Measurements from ENCODE around the gene PKD2. TPM values are rescaled to one million over a fixed set of nuclear protein-coding genes. Genes with fewer than 3 reads are reported as not detected.

PKD2 gene
- total and polyA plus RNA-seq, 2 of the 4 experiments (the other 2 are of a cell fraction): 43.8 to 51.3 TPM

DNA sequence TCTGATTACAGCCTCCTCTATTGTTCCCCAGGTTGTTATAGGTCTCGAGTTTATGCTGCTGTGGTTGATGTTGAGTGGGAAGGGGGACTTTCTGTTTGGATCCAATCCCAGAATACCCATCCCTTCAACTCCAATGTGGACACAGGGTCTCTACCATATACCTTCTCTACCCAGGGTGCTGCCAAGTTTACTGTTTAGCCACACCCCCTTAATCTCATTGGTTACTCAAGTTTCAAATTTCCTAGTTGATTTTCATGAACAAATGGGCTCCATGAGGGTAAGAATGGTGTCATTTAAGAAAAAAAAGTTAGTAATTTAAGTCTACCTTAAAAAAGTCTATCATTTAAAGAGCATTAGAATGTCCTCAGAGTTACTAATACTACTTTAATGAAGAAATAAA is 35.6 kb upstream of the PKD2 start:
- intact Hi-C loops (cut with micrococcal nuclease): loop anchor here (2.0 to 5.0 kb wide), 3 partner anchors 35 to 293 kb away; partner anchors contain the start of gene PKD2
- no TSS peak for BruUV-seq (replicated peaks)

More for the DNA sequence above, 35.6 kb upstream of the PKD2 start:
- H3K27ac ChIP-seq (ENCODE audit: insufficient read depth, low read length): no peak overlapping the region
- no peak overlapping the region for H2AK9ac ChIP-seq (replicated peaks; ENCODE audit: low read depth, low read length, poor library complexity)
- no peak overlapping the region for H3K14ac ChIP-seq (replicated peaks; ENCODE audit: low read depth, low read length)
- H3K36me3 ChIP-seq (ENCODE audit: control insufficient read depth, insufficient read depth, low read length): no peaks in the 10 kb centered on the region
- no peak overlapping the region for H3K23ac ChIP-seq (ENCODE audit: low read depth, low read length)
- TF ChIP-seq POLR2A (IDR thresholded peaks at IDR 0.05; ENCODE audit: low read depth, low read length) (no peak), MAFK (IDR thresholded peaks at IDR 0.05; ENCODE audit: low read depth, low read length) (no peak), SMC3 (IDR thresholded peaks at IDR 0.05; ENCODE audit: low read depth, low read length) (no peak), CHD1 (IDR thresholded peaks at IDR 0.05; ENCODE audit: low read depth, low read length) (no peak), NFE2L2 (IDR thresholded peaks at IDR 0.05; ENCODE audit: low read depth, low read length) (no peak), MXI1 (IDR thresholded peaks at IDR 0.05; ENCODE audit: borderline replicate concordance, low read depth, low read length) (no peak), FOS (IDR thresholded peaks at IDR 0.05; ENCODE audit: low read depth, low read length) (no peak), RCOR1 (IDR thresholded peaks at IDR 0.05; ENCODE audit: insufficient replicate concordance, low read length) (no peak)
- TF ChIP-seq, protein P1, sequence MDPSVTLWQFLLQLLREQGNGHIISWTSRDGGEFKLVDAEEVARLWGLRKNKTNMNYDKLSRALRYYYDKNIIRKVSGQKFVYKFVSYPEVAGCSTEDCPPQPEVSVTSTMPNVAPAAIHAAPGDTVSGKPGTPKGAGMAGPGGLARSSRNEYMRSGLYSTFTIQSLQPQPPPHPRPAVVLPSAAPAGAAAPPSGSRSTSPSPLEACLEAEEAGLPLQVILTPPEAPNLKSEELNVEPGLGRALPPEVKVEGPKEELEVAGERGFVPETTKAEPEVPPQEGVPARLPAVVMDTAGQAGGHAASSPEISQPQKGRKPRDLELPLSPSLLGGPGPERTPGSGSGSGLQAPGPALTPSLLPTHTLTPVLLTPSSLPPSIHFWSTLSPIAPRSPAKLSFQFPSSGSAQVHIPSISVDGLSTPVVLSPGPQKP (IDR thresholded peaks at IDR 0.05; ENCODE audit: borderline replicate concordance, low read depth, low read length): no peak
- H2BK5ac ChIP-seq (ENCODE audit: low read depth, low read length, poor library complexity, severe bottlenecking): no peak overlapping the region
- ChIA-PET POLR2A (ENCODE audit: unreplicated experiment) (no interaction called here), CTCF (interaction anchor here (0.7 to 3.3 kb wide), 3 partner anchors 8 to 459 kb away, joined by 3 to 18 read pairs (median 18); no protein-coding TSS in a partner anchor)
- no peak overlapping the region for H4K91ac ChIP-seq (ENCODE audit: insufficient read depth, low read depth, low read length)
- H3K79me1 ChIP-seq (ENCODE audit: low read depth in 1 of 2, low read length in 2 of 2): no peaks in the 10 kb centered on the region
- dilution Hi-C loops (cut with HindIII; ENCODE audit: low sequenced_read_pairs, unreplicated experiment): no loop called here
- no peaks in the 10 kb centered on the region for H4K20me1 ChIP-seq (ENCODE audit: insufficient read depth, low read length)
- H3K9ac ChIP-seq (ENCODE audit: low read depth, low read length): no peak overlapping the region
- no peak overlapping the region for H4K8ac ChIP-seq (ENCODE audit: low read depth in 2 of 2, low read length in 2 of 2)
- no peak overlapping the region for H2BK20ac ChIP-seq (ENCODE audit: low read depth, low read length)
- ATAC-seq (ENCODE audit: low read depth): no peak
- H3K4me2 ChIP-seq (ENCODE audit: low read depth, low read length): no peak overlapping the region
- H3K27me3 ChIP-seq (ENCODE audit: control insufficient read depth, insufficient read depth, low read length): peaks cover 4% of the 10 kb centered on the region
- H3K4ac ChIP-seq (ENCODE audit: low read depth, low read length): no peak overlapping the region
- no peak overlapping the region for H2AFZ ChIP-seq (replicated peaks; ENCODE audit: low read length, poor library complexity)
- H2AK5ac ChIP-seq (ENCODE audit: low read depth, low read length): no peak overlapping the region
- H4K5ac ChIP-seq (ENCODE audit: low read depth, low read length): no peak overlapping the region
- no CpG with 5 or more reads among the region's 1 CpG for WGBS, 2 experiments (ENCODE audit: extremely low coverage in 2 of 2, insufficient read length in 1 of 2)
- no peak overlapping the region for H2BK15ac ChIP-seq (ENCODE audit: low read depth, low read length)
- no peak overlapping the region for H2BK120ac ChIP-seq (ENCODE audit: low read depth, low read length)
- H3K4me1 ChIP-seq (ENCODE audit: control insufficient read depth, insufficient read depth, low read length): no peaks in the 10 kb centered on the region
- no peaks in the 10 kb centered on the region for H3K9me3 ChIP-seq (ENCODE audit: control insufficient read depth, insufficient read depth, low read length)
- no peak overlapping the region for H3K56ac ChIP-seq (ENCODE audit: extremely low read depth, insufficient read depth, low read length)
- H3K9me1 ChIP-seq (ENCODE audit: insufficient read depth, low read length): no peaks in the 10 kb centered on the region
- H3K4me3 ChIP-seq (ENCODE audit: insufficient read depth, low read depth, low read length): no peak overlapping the region
- in situ Hi-C loops (cut with MboI; ENCODE audit: low sequenced_read_pairs): loop anchor here (10.0 kb wide), 1 partner anchor 117 kb away; no protein-coding TSS in a partner anchor
- DNase-seq: no peak
- no peak overlapping the region for H3K18ac ChIP-seq (ENCODE audit: low read depth, low read length)

Data from IMR-90 (cell line).